ENCODE results near the gene SMAD1. TPM values are rescaled to one million over a fixed set of nuclear protein-coding genes. Genes with fewer than 3 reads are reported as not detected.
"Not testable (repeated sequence)": the region's sequence is repeated elsewhere in the genome, so short reads cannot be mapped to it uniquely, and the experiment has no call there.

Gene SMAD1
- polyA plus RNA-seq, 1 donor (not counting 4 experiments of a cell fraction or from before 2014, with no cell fraction given) = 33.5 TPM

- DNase-seq (ENCODE audit: low read depth, low spot score) = no peak
- Histone ChIP-seq H3K36me3 (ENCODE audit: control insufficient read depth in 2 of 2, extremely low read depth in 1 of 2, insufficient read depth in 2 of 2, low read length in 2 of 2) (no peaks in the 10 kb centered on the region), H3K27me3 (ENCODE audit: control insufficient read depth, extremely low read depth, insufficient read depth, low read length) (peaks cover 11% of the 10 kb centered on the region), H3K9me1 (ENCODE audit: control insufficient read depth, extremely low read depth, insufficient read depth, low read length) (no peaks in the 10 kb centered on the region), H3K79me2 (ENCODE audit: control insufficient read depth, insufficient read depth, low read length) (no peaks in the 10 kb centered on the region), H3K9ac (ENCODE audit: control insufficient read depth, extremely low read depth, insufficient read depth, low read length) (no peak overlapping the region), H3K4me2 (ENCODE audit: control insufficient read depth, extremely low read depth, insufficient read depth, low read depth, low read length) (no peak overlapping the region), H3K27ac (ENCODE audit: control insufficient read depth, insufficient read depth, low read length) (no peak overlapping the region), H3K4me1 (ENCODE audit: control insufficient read depth, extremely low read depth, insufficient read depth, low read length) (no peaks in the 10 kb centered on the region), H3K9me3 (ENCODE audit: control insufficient read depth, low read depth, low read length) (no peaks in the 10 kb centered on the region), H2AFZ (ENCODE audit: control insufficient read depth, low read length) (no peak overlapping the region), H3K4me3 (ENCODE audit: control insufficient read depth in 2 of 3, extremely low read depth in 1 of 3, insufficient read depth in 2 of 3, low read depth in 1 of 3, low read length in 3 of 3) (no peak overlapping the region), H4K20me1 (ENCODE audit: control insufficient read depth, extremely low read depth, insufficient read depth, low read length) (no peaks in the 10 kb centered on the region)
- dilution Hi-C loops (cut with MboI; ENCODE audit: extremely low pct_ligation_motif_present, low sequenced_read_pairs) = no loop called here
- no peak for FAIRE-seq
- no peak for TF ChIP-seq EZH2 (IDR thresholded peaks at IDR 0.05; ENCODE audit: low read length)
- TF ChIP-seq CTCF (optimal IDR thresholded peaks at IDR 0.05 in 1 of 3, IDR thresholded peaks at IDR 0.05 in 1 of 3, conservative IDR thresholded peaks at IDR 0.05 in 1 of 3; ENCODE audit: extremely low read depth in 1 of 3, insufficient read depth in 2 of 3, low read length in 3 of 3) = no peak
Measured at GRCh38 chr4:145583191-145584055, 101.8 kb downstream of the SMAD1 start.

- Histone ChIP-seq H3K9me1 (ENCODE audit: control insufficient read depth, extremely low read depth, insufficient read depth, low read length) (no peaks in the 10 kb centered on the region), H3K27ac (ENCODE audit: control insufficient read depth, insufficient read depth, low read length) (no peak overlapping the region), H3K9ac (ENCODE audit: control insufficient read depth, extremely low read depth, insufficient read depth, low read length) (no peak overlapping the region), H4K20me1 (ENCODE audit: control insufficient read depth, extremely low read depth, insufficient read depth, low read length) (no peaks in the 10 kb centered on the region), H3K79me2 (ENCODE audit: control insufficient read depth, insufficient read depth, low read length) (no peaks in the 10 kb centered on the region), H3K4me1 (ENCODE audit: control insufficient read depth, extremely low read depth, insufficient read depth, low read length) (no peaks in the 10 kb centered on the region), H3K9me3 (ENCODE audit: control insufficient read depth, low read depth, low read length) (no peaks in the 10 kb centered on the region), H3K27me3 (ENCODE audit: control insufficient read depth, extremely low read depth, insufficient read depth, low read length) (peaks cover 11% of the 10 kb centered on the region), H3K4me2 (ENCODE audit: control insufficient read depth, extremely low read depth, insufficient read depth, low read depth, low read length) (no peak overlapping the region), H3K4me3 (ENCODE audit: control insufficient read depth in 2 of 3, extremely low read depth in 1 of 3, insufficient read depth in 2 of 3, low read depth in 1 of 3, low read length in 3 of 3) (no peak overlapping the region), H3K36me3 (ENCODE audit: control insufficient read depth in 2 of 2, extremely low read depth in 1 of 2, insufficient read depth in 2 of 2, low read length in 2 of 2) (no peaks in the 10 kb centered on the region), H2AFZ (ENCODE audit: control insufficient read depth, low read length) (no peak overlapping the region)
- dilution Hi-C loops (cut with MboI; ENCODE audit: extremely low pct_ligation_motif_present, low sequenced_read_pairs) = no loop called here
- DNase-seq (ENCODE audit: low read depth, low spot score) = no peak
- FAIRE-seq = no peak
- no peak for TF ChIP-seq CTCF (optimal IDR thresholded peaks at IDR 0.05 in 1 of 3, IDR thresholded peaks at IDR 0.05 in 1 of 3, conservative IDR thresholded peaks at IDR 0.05 in 1 of 3; ENCODE audit: extremely low read depth in 1 of 3, insufficient read depth in 2 of 3, low read length in 3 of 3)
- no peak for TF ChIP-seq EZH2 (IDR thresholded peaks at IDR 0.05; ENCODE audit: low read length)
Measured at GRCh38 chr4:145587088-145587754, 105.6 kb downstream of the SMAD1 start.

GRCh38 chr4:145589381-145589780, 107.7 kb downstream of the SMAD1 start:
- H3K4me2 ChIP-seq (ENCODE audit: control insufficient read depth, extremely low read depth, insufficient read depth, low read depth, low read length); H3K9me1 ChIP-seq (ENCODE audit: control insufficient read depth, extremely low read depth, insufficient read depth, low read length); H4K20me1 ChIP-seq (ENCODE audit: control insufficient read depth, extremely low read depth, insufficient read depth, low read length); H3K27ac ChIP-seq (ENCODE audit: control insufficient read depth, insufficient read depth, low read length); FAIRE-seq; H3K9me3 ChIP-seq (ENCODE audit: control insufficient read depth, low read depth, low read length); H3K9ac ChIP-seq (ENCODE audit: control insufficient read depth, extremely low read depth, insufficient read depth, low read length); dilution Hi-C loops (cut with MboI; ENCODE audit: extremely low pct_ligation_motif_present, low sequenced_read_pairs); H3K4me3 ChIP-seq (ENCODE audit: control insufficient read depth in 2 of 3, extremely low read depth in 1 of 3, insufficient read depth in 2 of 3, low read depth in 1 of 3, low read length in 3 of 3); H3K4me1 ChIP-seq (ENCODE audit: control insufficient read depth, extremely low read depth, insufficient read depth, low read length); H3K36me3 ChIP-seq (ENCODE audit: control insufficient read depth in 2 of 2, extremely low read depth in 1 of 2, insufficient read depth in 2 of 2, low read length in 2 of 2); H3K79me2 ChIP-seq (ENCODE audit: control insufficient read depth, insufficient read depth, low read length); H2AFZ ChIP-seq (ENCODE audit: control insufficient read depth, low read length); DNase-seq (ENCODE audit: low read depth, low spot score): not testable (repeated sequence)
- peaks cover 11% of the 10 kb centered on the region for H3K27me3 ChIP-seq (ENCODE audit: control insufficient read depth, extremely low read depth, insufficient read depth, low read length)

Measured in keratinocyte (primary cell).